DOHH2 (cell line): ENCODE data around the gene GUCA2B.

Experiments used
- H3F3A ChIP-seq: fragments of 200-600 bp; sonication (generic), shearing (Covaris generic); 2 replicates; pipeline ENCODE4 v1.6.0; 2016; ENCODE audit warnings: antibody characterized with exemption, mild to moderate bottlenecking; ENCODE audit not compliant: control insufficient read depth, insufficient read depth
- H3K27ac ChIP-seq: fragments of 200-600 bp; sonication (generic); 2 replicates; pipeline ENCODE4 v1.5.1; 2014; ENCODE audit warnings: low read depth, mild to moderate bottlenecking, low read length, moderate library complexity
- H3K27me3 ChIP-seq: fragments of 200-600 bp; sonication (generic); 2 replicates; pipeline ENCODE4 v1.6.1; 2014; ENCODE audit warnings: mild to moderate bottlenecking, low read length, mixed read lengths; ENCODE audit not compliant: control insufficient read depth
- H3K36me3 ChIP-seq: fragments of 200-600 bp; sonication (generic); 2 replicates; pipeline ENCODE4 v1.6.1; 2014; ENCODE audit warnings: mild to moderate bottlenecking, low read length, moderate library complexity, mixed read lengths; ENCODE audit not compliant: control insufficient read depth
- H3K4me1 ChIP-seq: fragments of 200-600 bp; sonication (generic); 2 replicates; pipeline ENCODE4 v1.6.1; 2014; ENCODE audit warnings: mild to moderate bottlenecking, low read length, mixed read lengths; ENCODE audit not compliant: control insufficient read depth
- H3K4me2 ChIP-seq: fragments of 200-600 bp; sonication (generic); 2 replicates; pipeline ENCODE4 v1.6.0; 2014; ENCODE audit warnings: mild to moderate bottlenecking, low read length, moderate library complexity
- H3K4me3 ChIP-seq: fragments of 200-600 bp; sonication (generic); 2 replicates; pipeline ENCODE4 v1.5.1; 2014; ENCODE audit warnings: mild to moderate bottlenecking, low read length, mixed read lengths
- H3K79me2 ChIP-seq: fragments of 200-600 bp; sonication (generic); 2 replicates; pipeline ENCODE4 v1.6.1; 2014; ENCODE audit warnings: mild to moderate bottlenecking, low read length, mixed read lengths; ENCODE audit not compliant: control insufficient read depth
- H3K9me2 ChIP-seq: fragments of 200-600 bp; sonication (generic); replicated peaks from 2 replicates; pipeline ENCODE4 v1.6.1; 2014; ENCODE audit warnings: mild to moderate bottlenecking, low read length, mixed read lengths; ENCODE audit not compliant: control insufficient read depth
- H3K9me3 ChIP-seq: fragments of 200-600 bp; sonication (generic); 2 replicates; pipeline ENCODE4 v1.6.1; 2014; ENCODE audit warnings: antibody characterized with exemption, low read length, mixed read lengths; ENCODE audit not compliant: control insufficient read depth, insufficient read depth
- H4K20me1 ChIP-seq: fragments of 200-600 bp; sonication (generic); 2 replicates; pipeline ENCODE4 v1.6.0; 2014; ENCODE audit warnings: low read depth, mild to moderate bottlenecking, antibody characterized with exemption, low read length, moderate library complexity; ENCODE audit not compliant: control insufficient read depth, insufficient read depth
- EZH2phosphoT487 ChIP-seq: fragments of 200-600 bp; sonication (generic); IDR thresholded peaks from 2 replicates; pipeline ENCODE4 v1.6.1; 2017; ENCODE audit warnings: borderline replicate concordance, mild to moderate bottlenecking, antibody characterized with exemption, low read length, moderate library complexity, mixed read lengths
- TF ChIP-seq, protein P1 (sequence below): fragments of 200-600 bp; sonication (generic); IDR thresholded peaks from one replicate; pipeline ENCODE4 v1.5.1; 2014; ENCODE audit warnings: antibody characterized with exemption, mild to moderate bottlenecking, low read depth, low read length; ENCODE audit not compliant: poor library complexity, severe bottlenecking

GUCA2B gene

DNA sequence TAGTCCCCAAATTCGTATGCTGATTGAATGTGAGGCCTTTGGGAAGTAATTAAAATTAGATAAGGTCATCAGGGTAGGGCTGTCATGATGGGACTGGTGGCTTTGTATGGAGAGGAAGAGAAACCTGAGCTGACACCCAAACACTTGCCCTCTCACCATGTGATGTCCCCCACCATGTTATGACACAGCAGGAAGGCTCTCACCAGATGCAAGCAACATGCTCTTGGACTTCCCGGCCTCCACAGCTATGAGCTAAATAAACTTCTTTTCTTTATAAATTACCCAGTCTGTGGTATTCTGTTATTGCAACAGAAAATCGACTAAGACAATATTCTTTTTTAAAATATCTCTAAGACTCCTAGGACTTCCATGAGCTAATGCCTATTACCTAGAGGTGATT lies 43.6 kb upstream of the GUCA2B start:
- H4K20me1 ChIP-seq, result no peaks in the 10 kb centered on the region
- no peaks in the 10 kb centered on the region for H3K79me2 ChIP-seq
- TF ChIP-seq EZH2phosphoT487, result no peak
- TF ChIP-seq, protein P1, sequence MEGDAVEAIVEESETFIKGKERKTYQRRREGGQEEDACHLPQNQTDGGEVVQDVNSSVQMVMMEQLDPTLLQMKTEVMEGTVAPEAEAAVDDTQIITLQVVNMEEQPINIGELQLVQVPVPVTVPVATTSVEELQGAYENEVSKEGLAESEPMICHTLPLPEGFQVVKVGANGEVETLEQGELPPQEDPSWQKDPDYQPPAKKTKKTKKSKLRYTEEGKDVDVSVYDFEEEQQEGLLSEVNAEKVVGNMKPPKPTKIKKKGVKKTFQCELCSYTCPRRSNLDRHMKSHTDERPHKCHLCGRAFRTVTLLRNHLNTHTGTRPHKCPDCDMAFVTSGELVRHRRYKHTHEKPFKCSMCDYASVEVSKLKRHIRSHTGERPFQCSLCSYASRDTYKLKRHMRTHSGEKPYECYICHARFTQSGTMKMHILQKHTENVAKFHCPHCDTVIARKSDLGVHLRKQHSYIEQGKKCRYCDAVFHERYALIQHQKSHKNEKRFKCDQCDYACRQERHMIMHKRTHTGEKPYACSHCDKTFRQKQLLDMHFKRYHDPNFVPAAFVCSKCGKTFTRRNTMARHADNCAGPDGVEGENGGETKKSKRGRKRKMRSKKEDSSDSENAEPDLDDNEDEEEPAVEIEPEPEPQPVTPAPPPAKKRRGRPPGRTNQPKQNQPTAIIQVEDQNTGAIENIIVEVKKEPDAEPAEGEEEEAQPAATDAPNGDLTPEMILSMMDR, result no peak
- H3K4me2 ChIP-seq, result no peak overlapping the region
- no peaks in the 10 kb centered on the region for H3K9me3 ChIP-seq
- no peak overlapping the region for H3K27ac ChIP-seq
- H3K4me3 ChIP-seq, result no peak overlapping the region
- H3K4me1 ChIP-seq, result no peaks in the 10 kb centered on the region
- no peaks in the 10 kb centered on the region for H3F3A ChIP-seq
- H3K27me3 ChIP-seq, result 0 out of 2 replicates have a peak, but pooled peaks cover 4% of the 10 kb centered on the region
- no peaks in the 10 kb centered on the region for H3K9me2 ChIP-seq
- no peaks in the 10 kb centered on the region for H3K36me3 ChIP-seq

DNA sequence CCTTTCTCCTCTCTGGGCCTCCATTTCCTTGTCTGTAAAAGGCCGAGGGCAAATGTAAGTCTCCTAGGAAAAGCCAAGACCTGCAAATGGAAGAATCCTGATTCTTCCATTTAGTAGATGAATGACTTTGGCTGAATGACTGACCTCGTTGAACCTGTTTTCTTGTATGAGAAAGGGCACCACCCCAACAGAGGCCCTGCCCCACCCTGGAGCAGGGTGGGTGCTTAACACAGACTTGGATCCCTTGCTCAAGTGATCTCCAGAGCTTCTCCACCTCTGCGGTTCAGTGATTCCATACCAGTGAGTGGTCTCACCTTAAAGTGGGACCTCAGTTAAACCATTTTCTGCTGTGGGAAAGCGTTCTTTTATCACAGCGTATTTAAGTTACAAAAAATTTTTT lies 39.0 kb upstream of the GUCA2B start:
- no peaks in the 10 kb centered on the region for H3K36me3 ChIP-seq
- no peaks in the 10 kb centered on the region for H4K20me1 ChIP-seq
- H3K27me3 ChIP-seq, result 0 out of 2 replicates have a peak, but pooled peaks cover 4% of the 10 kb centered on the region
- H3F3A ChIP-seq, result no peaks in the 10 kb centered on the region
- no peak overlapping the region for H3K4me2 ChIP-seq
- H3K9me2 ChIP-seq, result no peaks in the 10 kb centered on the region
- H3K27ac ChIP-seq, result no peak overlapping the region
- H3K4me1 ChIP-seq, result no peaks in the 10 kb centered on the region
- no peak overlapping the region for H3K4me3 ChIP-seq
- TF ChIP-seq EZH2phosphoT487, result no peak
- TF ChIP-seq, protein P1, result no peak
- no peaks in the 10 kb centered on the region for H3K79me2 ChIP-seq
- H3K9me3 ChIP-seq, result no peaks in the 10 kb centered on the region

DNA sequence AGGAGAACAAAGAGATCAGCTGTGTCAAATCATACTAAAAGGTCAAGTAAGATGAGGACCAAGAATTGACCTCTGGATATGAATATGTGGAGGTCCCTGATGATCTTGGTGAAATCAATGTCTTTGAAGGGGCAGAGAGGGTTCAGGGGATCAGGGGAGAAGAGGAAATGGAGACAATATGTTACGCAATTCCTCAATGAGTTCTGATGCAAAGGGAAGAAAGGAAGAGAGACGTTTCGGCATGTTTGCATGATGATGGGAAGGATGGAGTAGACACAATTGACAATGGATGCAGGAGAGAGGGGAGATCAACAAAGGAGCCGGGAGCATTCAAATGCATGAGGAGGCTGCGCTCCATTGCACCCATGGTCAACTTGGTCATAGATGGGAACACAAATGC lies 36.0 kb upstream of the GUCA2B start:
- no peaks in the 10 kb centered on the region for H4K20me1 ChIP-seq
- H3K27me3 ChIP-seq, result no peaks in the 10 kb centered on the region
- H3K9me3 ChIP-seq, result no peaks in the 10 kb centered on the region
- no peaks in the 10 kb centered on the region for H3K9me2 ChIP-seq
- no peaks in the 10 kb centered on the region for H3F3A ChIP-seq
- H3K27ac ChIP-seq, result no peak overlapping the region
- H3K4me1 ChIP-seq, result no peaks in the 10 kb centered on the region
- H3K36me3 ChIP-seq, result no peaks in the 10 kb centered on the region
- H3K4me2 ChIP-seq, result no peak overlapping the region
- no peaks in the 10 kb centered on the region for H3K79me2 ChIP-seq
- TF ChIP-seq, protein P1, result no peak
- no peak for TF ChIP-seq EZH2phosphoT487
- no peak overlapping the region for H3K4me3 ChIP-seq

DNA sequence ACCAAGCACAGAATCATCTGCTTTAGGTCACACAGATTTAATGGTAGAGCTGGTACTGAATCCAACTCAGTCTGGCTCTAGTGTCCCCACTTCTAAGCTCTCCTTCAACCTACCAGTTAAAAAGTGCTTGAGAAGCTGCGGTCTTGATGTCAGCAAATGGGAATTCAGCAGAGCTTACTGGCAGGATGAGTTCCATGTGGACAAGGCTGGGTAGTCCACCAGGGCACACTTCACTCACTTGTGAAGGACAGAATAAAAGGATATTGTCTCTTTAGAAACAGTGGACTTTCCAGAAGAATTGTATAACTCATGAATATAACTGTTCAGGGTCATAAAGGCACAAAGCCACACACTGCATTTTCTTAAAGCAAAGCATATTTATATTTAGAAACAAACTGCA lies 35.1 kb upstream of the GUCA2B start:
- no peaks in the 10 kb centered on the region for H3K9me3 ChIP-seq
- H3K4me2 ChIP-seq, result no peak overlapping the region
- H3K4me3 ChIP-seq, result no peak overlapping the region
- H3F3A ChIP-seq, result no peaks in the 10 kb centered on the region
- no peaks in the 10 kb centered on the region for H3K27me3 ChIP-seq
- H3K9me2 ChIP-seq, result no peaks in the 10 kb centered on the region
- H3K4me1 ChIP-seq, result no peaks in the 10 kb centered on the region
- H3K79me2 ChIP-seq, result no peaks in the 10 kb centered on the region
- no peak overlapping the region for H3K27ac ChIP-seq
- TF ChIP-seq EZH2phosphoT487, result no peak
- TF ChIP-seq, protein P1, result no peak
- H3K36me3 ChIP-seq, result no peaks in the 10 kb centered on the region
- no peaks in the 10 kb centered on the region for H4K20me1 ChIP-seq
